GM12874 (cell line): ENCODE measurements around the gene SKIC2.
A peak's percentile ranks its signal among the peaks of the same experiment; 100 is the strongest.

Experiments used
- CTCF ChIP-seq: IDR thresholded peaks from 2 replicates; pipeline ENCODE4 v1.5.1; 2011; ENCODE audit warnings: low read depth, mild to moderate bottlenecking, control low read depth, low read length, moderate library complexity; ENCODE audit not compliant: insufficient read depth

Gene SKIC2

GRCh38 chr6:31920811-31921210 is 38.2 kb upstream of the SKIC2 start:
- no peak for TF ChIP-seq CTCF

- peak; percentile 17; the same call in 1 of the 2 replicates for TF ChIP-seq CTCF
Observed at GRCh38 chr6:31922942-31923341, 36.0 kb upstream of the SKIC2 start.

- TF ChIP-seq CTCF: no peak
Observed at GRCh38 chr6:31927242-31927862, 31.6 kb upstream of the SKIC2 start, which contains the start of gene C2. Gene C2 (plus strand): TSS chr6:31927717. CDS start chr6:31927753, 36 bp downstream.

GRCh38 chr6:31927863-31928671 is 30.9 kb upstream of the SKIC2 start:
- no peak for TF ChIP-seq CTCF

- no peak for TF ChIP-seq CTCF
Observed at GRCh38 chr6:31928672-31928939, 30.4 kb upstream of the SKIC2 start.

- TF ChIP-seq CTCF: no peak
Observed at GRCh38 chr6:31930962-31931361, 28.0 kb upstream of the SKIC2 start.

- no peak for TF ChIP-seq CTCF
Observed at GRCh38 chr6:31933537-31933936, 25.4 kb upstream of the SKIC2 start.
